IMR-90 (cell line): ENCODE results near the gene XRCC5. TPM values are rescaled to one million over a fixed set of nuclear protein-coding genes. Genes with fewer than 3 reads are reported as not detected.

Experiments used
- ATAC-seq: fragments of 200-7000 bp; cut with Tn5 transposase; 2 replicates; pipeline ENCODE4 v1.9.1; 2020; ENCODE audit warnings: low read depth, mild to moderate bottlenecking, moderate library complexity
- BruUV-seq: library from RNA; stranded (reverse); fragments of 400-500 nt; replicated peaks from 2 replicates; lab custom pipeline; 2021; lab: Mats Ljungman, UMichigan
- CTCF ChIA-PET: fragments of 300-600 bp; formaldehyde crosslinking; extraction: SDS; loops from one replicate; lab custom pipeline; 2021; ENCODE audit warnings: antibody characterized with exemption; lab: Yijun Ruan, JAX
- POLR2A ChIA-PET: fragments of 300-600 bp; sonication (Branson Sonifier 250); formaldehyde crosslinking; loops from one replicate; lab custom pipeline; 2022; ENCODE audit warnings: antibody characterized with exemption; ENCODE audit not compliant: unreplicated experiment; lab: Charles Lee
- DNase-seq: peaks from one replicate; pipeline ENCODE4 v3.0.0; 2013
- H2AFZ ChIP-seq: replicated peaks from 2 replicates; pipeline ENCODE3; 2013; ENCODE audit warnings: low read length, mild to moderate bottlenecking; ENCODE audit not compliant: poor library complexity
- H2AK5ac ChIP-seq: 2 replicates; pipeline ENCODE4 v1.6.1; 2013; ENCODE audit warnings: low read depth, low read length, inconsistent platforms
- H2AK9ac ChIP-seq: replicated peaks from 2 replicates; pipeline ENCODE3; 2013; ENCODE audit warnings: mild to moderate bottlenecking, low read depth, low read length, moderate library complexity; ENCODE audit not compliant: poor library complexity
- H2BK120ac ChIP-seq: 2 replicates; pipeline ENCODE4 v1.6.1; 2013; ENCODE audit warnings: low read depth, low read length, inconsistent platforms
- H2BK15ac ChIP-seq: 3 replicates; pipeline ENCODE4 v1.6.1; 2013; ENCODE audit warnings: low read depth, low read length, inconsistent platforms
- H2BK20ac ChIP-seq: 2 replicates; pipeline ENCODE4 v1.6.1; 2013; ENCODE audit warnings: low read depth, mild to moderate bottlenecking, inconsistent platforms, low read length, moderate library complexity
- H2BK5ac ChIP-seq: 2 replicates; pipeline ENCODE4 v1.6.1; 2013; ENCODE audit warnings: mild to moderate bottlenecking, low read depth, low read length, inconsistent platforms; ENCODE audit not compliant: poor library complexity, severe bottlenecking
- H3K14ac ChIP-seq: replicated peaks from 2 replicates; pipeline ENCODE4 v1.6.1; 2013; ENCODE audit warnings: low read depth, low read length, inconsistent platforms
- H3K18ac ChIP-seq: 2 replicates; pipeline ENCODE4 v1.6.1; 2013; ENCODE audit warnings: low read depth, low read length, control low read depth
- H3K23ac ChIP-seq: 2 replicates; pipeline ENCODE4 v1.6.1; 2013; ENCODE audit warnings: low read depth, low read length, inconsistent platforms
- H3K27ac ChIP-seq: 2 replicates; pipeline ENCODE4 v1.5.1; 2013; ENCODE audit warnings: mild to moderate bottlenecking, control low read depth, low read length; ENCODE audit not compliant: insufficient read depth
- H3K27me3 ChIP-seq: 2 replicates; pipeline ENCODE4 v1.6.1; 2013; ENCODE audit warnings: low read length; ENCODE audit not compliant: control insufficient read depth, insufficient read depth
- H3K36me3 ChIP-seq: 2 replicates; pipeline ENCODE4 v1.6.1; 2013; ENCODE audit warnings: low read length, mixed read lengths; ENCODE audit not compliant: control insufficient read depth, insufficient read depth
- H3K4ac ChIP-seq: 2 replicates; pipeline ENCODE4 v1.6.1; 2013; ENCODE audit warnings: low read depth, low read length, inconsistent platforms
- H3K4me1 ChIP-seq: 2 replicates; pipeline ENCODE4 v1.6.1; 2013; ENCODE audit warnings: low read length, mixed read lengths; ENCODE audit not compliant: control insufficient read depth, insufficient read depth
- H3K4me2 ChIP-seq: 2 replicates; pipeline ENCODE4 v1.6.1; 2013; ENCODE audit warnings: low read depth, mild to moderate bottlenecking, control low read depth, low read length, moderate library complexity
- H3K4me3 ChIP-seq: 2 replicates; pipeline ENCODE4 v1.5.1; 2013; ENCODE audit warnings: low read depth, mild to moderate bottlenecking, control low read depth, low read length, moderate library complexity; ENCODE audit not compliant: insufficient read depth
- H3K56ac ChIP-seq: 2 replicates; pipeline ENCODE4 v1.6.1; 2013; ENCODE audit warnings: low read length, inconsistent platforms; ENCODE audit not compliant: insufficient read depth; ENCODE audit errors: extremely low read depth
- H3K79me1 ChIP-seq, 2 experiments: 2 replicates each; pipeline ENCODE4 v1.6.1; 2013; ENCODE audit warnings: low read length in 2 of 2, inconsistent platforms in 1 of 2, low read depth in 1 of 2
- H3K9ac ChIP-seq: 2 replicates; pipeline ENCODE4 v1.6.1; 2013; ENCODE audit warnings: low read depth, low read length, control low read depth
- H3K9me1 ChIP-seq: 2 replicates; pipeline ENCODE4 v1.6.1; 2013; ENCODE audit warnings: low read length, inconsistent platforms; ENCODE audit not compliant: insufficient read depth
- H3K9me3 ChIP-seq: 2 replicates; pipeline ENCODE4 v1.6.1; 2013; ENCODE audit warnings: low read length; ENCODE audit not compliant: control insufficient read depth, insufficient read depth
- H4K20me1 ChIP-seq: 2 replicates; pipeline ENCODE4 v1.6.1; 2013; ENCODE audit warnings: low read length, inconsistent platforms; ENCODE audit not compliant: insufficient read depth
- H4K5ac ChIP-seq: 2 replicates; pipeline ENCODE4 v1.6.1; 2013; ENCODE audit warnings: mild to moderate bottlenecking, low read depth, low read length, control low read depth
- H4K8ac ChIP-seq, 2 experiments: 2 replicates each; pipeline ENCODE4 v1.6.1; 2013; ENCODE audit warnings: low read depth in 2 of 2, low read length in 2 of 2, control low read depth in 1 of 2, inconsistent platforms in 1 of 2
- H4K91ac ChIP-seq: 2 replicates; pipeline ENCODE4 v1.6.1; 2013; ENCODE audit warnings: low read depth, low read length, inconsistent platforms; ENCODE audit not compliant: insufficient read depth
- CHD1 ChIP-seq: IDR thresholded peaks from 2 replicates; pipeline ENCODE4 v1.6.1; 2012; ENCODE audit warnings: low read depth, low read length, improper control_type of control experiment
- MAFK ChIP-seq: IDR thresholded peaks from 2 replicates; pipeline ENCODE4 v1.6.1; 2012; ENCODE audit warnings: low read depth, low read length, improper control_type of control experiment
- MAZ ChIP-seq: IDR thresholded peaks from 2 replicates; pipeline ENCODE4 v1.6.1; 2012; ENCODE audit warnings: low read depth, mild to moderate bottlenecking, low read length, improper control_type of control experiment, moderate library complexity, borderline replicate concordance
- MXI1 ChIP-seq: IDR thresholded peaks from 2 replicates; pipeline ENCODE4 v1.6.1; 2012; ENCODE audit warnings: low read depth, mild to moderate bottlenecking, low read length, moderate library complexity, borderline replicate concordance
- POLR2A ChIP-seq: IDR thresholded peaks from 2 replicates; pipeline ENCODE4 v1.6.1; 2012; ENCODE audit warnings: mild to moderate bottlenecking, low read depth, low read length
- RAD21 ChIP-seq: IDR thresholded peaks from 2 replicates; pipeline ENCODE4 v1.6.1; 2012; ENCODE audit warnings: low read length, improper control_type of control experiment
- RFX5 ChIP-seq: IDR thresholded peaks from 2 replicates; pipeline ENCODE4 v1.8.0; 2012; ENCODE audit warnings: low read depth, mild to moderate bottlenecking, low read length, moderate library complexity
- SMC3 ChIP-seq: fragments of 150-350 bp; IDR thresholded peaks from 2 replicates; pipeline ENCODE4 v1.6.1; 2016; ENCODE audit warnings: low read depth, mild to moderate bottlenecking, antibody characterized with exemption, low read length, moderate library complexity
- WGBS, 2 experiments: methylation state at CpG; one replicate each; pipeline versions ENCODE4 v1.1.5 to v1.1.7; 2013; ENCODE audit warnings: missing lambda C conversion rate in 2 of 2; ENCODE audit not compliant: insufficient read length in 1 of 2; ENCODE audit errors: extremely low coverage in 2 of 2; 5-methylcytosine and 5-hydroxymethylcytosine counted together
- dilution Hi-C: fragments of 300-500 bp; cut with HindIII; formaldehyde crosslinking; loops from one replicate; pipeline ENCODE4 v1.14.3; 2018; ENCODE audit warnings: low sequenced_read_pairs; ENCODE audit not compliant: unreplicated experiment
- in situ Hi-C: fragments of 300-500 bp; cut with MboI; formaldehyde crosslinking; loops from 3 replicates; pipeline ENCODE4 v1.14.3; 2019; ENCODE audit warnings: low sequenced_read_pairs, inconsistent platforms, mixed read lengths
- intact Hi-C: fragments of 100-400 bp; cut with micrococcal nuclease; formaldehyde crosslinking; loops from 2 replicates; pipeline ENCODE4 v1.10.0; 2022
- polyA plus RNA-seq, 3 experiments: library from polyadenylated mRNA; depleted of rRNA; stranded (reverse); fragments of >200 nt; gene quantifications; 2 replicates each; pipeline ENCODE4 v1.2.3, GENCODE V29; 2012; ENCODE audit warnings: low replicate concordance in 1 of 3
- total RNA-seq: library from RNA; depleted of rRNA; stranded (reverse); fragments of >200 nt; gene quantifications from 2 replicates; pipeline ENCODE4 v1.2.3, GENCODE V29; 2012
- TF ChIP-seq, protein P1 (sequence below): fragments of 150-350 bp; IDR thresholded peaks from 2 replicates; pipeline ENCODE4 v1.6.1; 2017; ENCODE audit warnings: mild to moderate bottlenecking, antibody characterized with exemption, low read length, low read depth
- TF ChIP-seq, protein P2 (sequence below): conservative IDR thresholded peaks from 2 replicates; pipeline ENCODE4 v1.5.1; 2012; ENCODE audit warnings: mild to moderate bottlenecking, low read depth, low read length, improper control_type of control experiment

Gene XRCC5
- total and polyA plus RNA-seq, 2 of the 4 experiments (the other 2 are of a cell fraction) = 144 to 509 TPM

DNA sequence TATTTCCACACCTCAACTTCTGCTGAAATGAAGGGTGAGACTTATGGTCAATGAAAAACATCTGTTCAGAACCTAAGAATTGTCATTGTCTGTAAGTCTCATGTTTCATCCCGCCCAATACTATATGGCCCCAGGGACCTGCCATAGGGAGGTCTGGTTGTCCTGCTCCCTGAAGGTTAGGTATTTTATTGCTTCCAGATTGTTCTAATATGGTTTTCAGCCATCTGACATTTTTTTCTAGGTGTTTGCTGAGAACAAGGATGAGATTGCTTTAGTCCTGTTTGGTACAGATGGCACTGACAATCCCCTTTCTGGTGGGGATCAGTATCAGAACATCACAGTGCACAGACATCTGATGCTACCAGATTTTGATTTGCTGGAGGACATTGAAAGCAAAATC, 7.3 kb downstream of the XRCC5 start (continued):
- TF ChIP-seq, protein P1, sequence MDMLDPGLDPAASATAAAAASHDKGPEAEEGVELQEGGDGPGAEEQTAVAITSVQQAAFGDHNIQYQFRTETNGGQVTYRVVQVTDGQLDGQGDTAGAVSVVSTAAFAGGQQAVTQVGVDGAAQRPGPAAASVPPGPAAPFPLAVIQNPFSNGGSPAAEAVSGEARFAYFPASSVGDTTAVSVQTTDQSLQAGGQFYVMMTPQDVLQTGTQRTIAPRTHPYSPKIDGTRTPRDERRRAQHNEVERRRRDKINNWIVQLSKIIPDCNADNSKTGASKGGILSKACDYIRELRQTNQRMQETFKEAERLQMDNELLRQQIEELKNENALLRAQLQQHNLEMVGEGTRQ = no peak
- TF ChIP-seq RAD21 = no peak

DNA sequence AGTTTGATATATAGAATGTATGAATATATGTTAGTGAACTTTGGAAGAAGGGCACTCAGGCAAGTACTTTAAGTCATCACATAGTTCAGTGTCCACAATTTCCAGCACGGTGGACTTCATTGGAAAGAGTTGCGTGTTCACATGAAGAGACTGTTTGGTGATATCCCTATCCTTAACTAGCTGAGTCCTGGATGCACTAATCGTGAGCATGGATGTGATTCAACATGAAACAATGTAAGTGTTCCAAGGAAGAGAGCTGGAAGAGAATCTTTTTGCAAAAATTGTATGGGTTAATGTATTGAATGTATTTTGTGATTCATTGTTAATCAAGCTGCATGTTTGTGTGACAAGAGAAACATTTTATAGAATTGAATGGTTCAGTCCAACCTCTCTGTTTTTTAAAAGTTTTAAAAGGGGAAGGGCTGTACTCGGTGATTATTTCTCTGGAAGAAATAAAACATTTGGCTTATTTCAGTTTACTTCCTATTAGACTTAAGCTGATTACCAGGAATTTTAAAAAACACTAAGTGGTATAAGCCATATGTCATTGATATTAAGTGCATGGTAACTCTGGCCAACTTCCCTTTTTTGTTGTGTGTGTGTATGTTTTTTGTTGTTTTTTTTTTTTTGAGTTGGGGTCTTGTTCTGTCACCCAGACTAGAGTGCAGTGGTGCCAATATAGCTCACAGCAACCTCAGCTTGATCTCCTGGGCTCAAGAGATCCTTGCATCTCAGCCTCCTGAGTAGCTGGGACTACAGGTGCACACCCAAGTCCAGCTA, 8.6 kb downstream of the XRCC5 start:
- no peaks in the 10 kb centered on the region for H3K9me3 ChIP-seq
- TF ChIP-seq MAFK (no peak), POLR2A (no peak), MXI1 (no peak), CHD1 (no peak), MAZ (no peak), SMC3 (no peak), RFX5 (no peak), RAD21 (no peak)
- TF ChIP-seq, protein P1 = no peak
- TF ChIP-seq, protein P2, sequence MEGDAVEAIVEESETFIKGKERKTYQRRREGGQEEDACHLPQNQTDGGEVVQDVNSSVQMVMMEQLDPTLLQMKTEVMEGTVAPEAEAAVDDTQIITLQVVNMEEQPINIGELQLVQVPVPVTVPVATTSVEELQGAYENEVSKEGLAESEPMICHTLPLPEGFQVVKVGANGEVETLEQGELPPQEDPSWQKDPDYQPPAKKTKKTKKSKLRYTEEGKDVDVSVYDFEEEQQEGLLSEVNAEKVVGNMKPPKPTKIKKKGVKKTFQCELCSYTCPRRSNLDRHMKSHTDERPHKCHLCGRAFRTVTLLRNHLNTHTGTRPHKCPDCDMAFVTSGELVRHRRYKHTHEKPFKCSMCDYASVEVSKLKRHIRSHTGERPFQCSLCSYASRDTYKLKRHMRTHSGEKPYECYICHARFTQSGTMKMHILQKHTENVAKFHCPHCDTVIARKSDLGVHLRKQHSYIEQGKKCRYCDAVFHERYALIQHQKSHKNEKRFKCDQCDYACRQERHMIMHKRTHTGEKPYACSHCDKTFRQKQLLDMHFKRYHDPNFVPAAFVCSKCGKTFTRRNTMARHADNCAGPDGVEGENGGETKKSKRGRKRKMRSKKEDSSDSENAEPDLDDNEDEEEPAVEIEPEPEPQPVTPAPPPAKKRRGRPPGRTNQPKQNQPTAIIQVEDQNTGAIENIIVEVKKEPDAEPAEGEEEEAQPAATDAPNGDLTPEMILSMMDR = no peak

More for the DNA sequence above, 8.6 kb downstream of the XRCC5 start:
- H3K4ac ChIP-seq = peak overlapping the region; percentile 11; the same call in 1 of the 2 replicates
- no peak overlapping the region for H4K5ac ChIP-seq
- no peak overlapping the region for H3K4me3 ChIP-seq
- peak; percentile 77 for DNase-seq
- H3K4me2 ChIP-seq = peak overlapping the region; percentile 19; the same call in 1 of the 2 replicates
- no peak overlapping the region for H3K9ac ChIP-seq
- H4K8ac ChIP-seq = no peak overlapping the region
- intact Hi-C loops (no loop called here), in situ Hi-C loops (no loop called here), dilution Hi-C loops (no loop called here)
- peak overlapping the region; percentile 54 for H2BK5ac ChIP-seq
- CTCF ChIA-PET = interaction anchor here (0.6 kb wide), 1 partner anchor 114 kb away, joined by 4 read pairs; no protein-coding TSS in a partner anchor
- H3K27me3 ChIP-seq = no peaks in the 10 kb centered on the region
- H3K14ac ChIP-seq = peak overlapping the region; percentile 17
- H4K20me1 ChIP-seq = peaks cover 8% of the 10 kb centered on the region
- 0 out of 2 replicates have a peak, but pooled peaks have one; percentile 6 for ATAC-seq
- no TSS peak for BruUV-seq
- H2BK120ac ChIP-seq = no peak overlapping the region
- no peak overlapping the region for H3K18ac ChIP-seq
- no peak overlapping the region for H2AFZ ChIP-seq
- H2BK20ac ChIP-seq = no peak overlapping the region
- H3K9me1 ChIP-seq = peaks cover 3% of the 10 kb centered on the region; the same call in 1 of the 2 replicates
- no peak overlapping the region for H2AK9ac ChIP-seq
- H3K4me1 ChIP-seq = peaks cover 14% of the 10 kb centered on the region
- no peak overlapping the region for H2BK15ac ChIP-seq
- WGBS, 2 experiments = 39% methylated on average over 2 of the region's 4 CpGs; no CpG with 5 or more reads in 1 of the 2 experiments
- H3K36me3 ChIP-seq = peaks cover 46% of the 10 kb centered on the region
- H3K23ac ChIP-seq = peak overlapping the region; percentile 78; the same call in 1 of the 2 replicates
- H3K79me1 ChIP-seq = peaks cover 44 to 56% of the 10 kb centered on the region in 2 experiments
- H4K91ac ChIP-seq = no peak overlapping the region
- peak overlapping the region; percentile 3; the same call in 1 of the 2 replicates for H2AK5ac ChIP-seq
- POLR2A ChIA-PET = no interaction called here
- no peak overlapping the region for H3K56ac ChIP-seq
- H3K27ac ChIP-seq = peak overlapping the region; percentile 54; the same call in 1 of the 2 replicates
